Immature natural killer cell (primary cell): ENCODE results near the gene CYP20A1. TPM values are rescaled to one million over a fixed set of nuclear protein-coding genes. Genes with fewer than 3 reads are reported as not detected.
"Not testable (repeated sequence)": the region's sequence is repeated elsewhere in the genome, so short reads cannot be mapped to it uniquely, and the experiment has no call there.

Experiments used
- DNase-seq, 3 donors: peaks; one replicate each; pipeline ENCODE4 v3.0.0; 2022; ENCODE audit warnings: mixed read lengths in 1 of 3
- H3K27ac Mint-ChIP-seq, 6 donors: one replicate each; pipeline ENCODE4 v1.8.0; 2020; ENCODE audit warnings: mixed read lengths in 6 of 6, mild to moderate bottlenecking in 5 of 6, inconsistent platforms in 4 of 6, moderate library complexity in 3 of 6
- H3K27me3 Mint-ChIP-seq, 3 donors: one replicate each; pipeline ENCODE4 v1.8.0; 2020 to 2021; ENCODE audit warnings: low read depth in 3 of 3, mild to moderate bottlenecking in 3 of 3, mixed read lengths in 3 of 3, moderate library complexity in 3 of 3, inconsistent platforms in 1 of 3
- H3K36me3 Mint-ChIP-seq, 3 donors: one replicate each; pipeline ENCODE4 v1.8.0; 2020; ENCODE audit warnings: mixed read lengths in 3 of 3, inconsistent platforms in 2 of 3, mild to moderate bottlenecking in 2 of 3
- H3K4me1 Mint-ChIP-seq, 2 donors: one replicate each; pipeline ENCODE4 v1.8.0; 2020; ENCODE audit warnings: inconsistent platforms in 2 of 2, mild to moderate bottlenecking in 2 of 2, mixed read lengths in 2 of 2, moderate library complexity in 1 of 2
- H3K4me3 Mint-ChIP-seq, 5 donors: one replicate each; pipeline ENCODE4 v1.8.0; 2020; ENCODE audit warnings: mild to moderate bottlenecking in 5 of 5, mixed read lengths in 5 of 5, inconsistent platforms in 3 of 5, moderate library complexity in 3 of 5
- H3K9me3 Mint-ChIP-seq, 6 donors: one replicate each; pipeline ENCODE4 v1.8.0; 2020; ENCODE audit warnings: mild to moderate bottlenecking in 6 of 6, mixed read lengths in 6 of 6, inconsistent platforms in 4 of 6, moderate library complexity in 3 of 6
- polyA plus RNA-seq, 3 donors: library from polyadenylated mRNA; unstranded; fragments of 300-500 nt; fragmentation: Illumina TruSeq; gene quantifications; one replicate each; pipeline ENCODE4 v1.2.3, GENCODE V29; 2021

Gene CYP20A1
- polyA plus RNA-seq, 3 donors from 2014 or later: 20.1 to 25.6 (median 24.7) TPM

GRCh38 chr2:203240491-203240890, 1.7 kb downstream of the CYP20A1 start:
- H3K4me1 Mint-ChIP-seq: peaks cover 35 to 42% of the 10 kb centered on the region in 2 donors
- peak overlapping the region; percentile 97 to 100 (median 98) for H3K27ac Mint-ChIP-seq
- DNase-seq: no peak

GRCh38 chr2:203242518-203242917, 3.7 kb downstream of the CYP20A1 start:
- Mint-ChIP-seq H3K9me3 (no peaks in the 10 kb centered on the region), H3K36me3 (peaks cover 9 to 19% (median 9%) of the 10 kb centered on the region in 3 donors), H3K27me3 (peaks cover 19 to 25% (median 22%) of the 10 kb centered on the region in 3 donors), H3K4me1 (peaks cover 35 to 48% of the 10 kb centered on the region in 2 donors), H3K27ac (peak overlapping the region; percentile 20 to 77 (median 41)), H3K4me3 (peak overlapping the region in 1 of 5 donors; percentile 35)
- DNase-seq: no peak

More at GRCh38 chr2:203240491-203240890, 1.7 kb downstream of the CYP20A1 start:
- Mint-ChIP-seq H3K4me3 (peak overlapping the region; percentile 94 to 99 (median 96)), H3K9me3 (no peaks in the 10 kb centered on the region), H3K27me3 (peaks cover 19 to 26% (median 21%) of the 10 kb centered on the region in 3 donors), H3K36me3 (peaks cover 4 to 15% (median 9%) of the 10 kb centered on the region in 3 donors)

- Mint-ChIP-seq H3K36me3 (peaks cover 14 to 22% (median 17%) of the 10 kb centered on the region in 3 donors), H3K4me1 (peaks cover 8 to 28% of the 10 kb centered on the region in 2 donors), H3K27me3 (peaks cover 0 to 3% (median 3%) of the 10 kb centered on the region in 3 donors), H3K27ac (peak overlapping the region in 1 of 6 donors; percentile 8), H3K9me3 (no peaks in the 10 kb centered on the region), H3K4me3 (no peak overlapping the region)
- no peak for DNase-seq
Measured at GRCh38 chr2:203246646-203247045, 7.8 kb downstream of the CYP20A1 start.

DNA sequence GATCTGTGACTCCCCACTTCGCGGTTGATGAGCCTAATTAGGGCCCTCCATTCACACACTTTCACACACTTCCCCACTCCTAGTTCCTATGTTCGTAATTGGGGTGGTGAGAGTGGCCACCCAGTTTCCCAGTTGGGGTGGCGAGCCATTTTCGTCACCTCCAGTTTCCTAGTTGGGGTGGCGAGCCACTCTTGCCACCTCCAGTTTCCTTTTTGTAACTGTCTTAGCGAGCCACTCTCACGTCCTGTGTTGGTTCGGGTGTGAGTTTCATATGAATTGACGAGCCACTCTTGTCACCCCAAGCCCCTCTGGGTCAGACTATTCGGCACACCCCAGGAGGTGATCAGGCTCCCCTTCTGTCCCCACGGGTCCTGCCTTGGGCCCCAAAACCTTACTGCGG, 14.0 kb downstream of the CYP20A1 start:
- Mint-ChIP-seq H3K36me3 (peaks cover 30 to 38% (median 34%) of the 10 kb centered on the region in 3 donors), H3K27ac (peak overlapping the region; percentile 12 to 80 (median 46))

GRCh38 chr2:203253422-203254095, 14.7 kb downstream of the CYP20A1 start:
- H3K27me3 Mint-ChIP-seq, DNase-seq, H3K4me3 Mint-ChIP-seq, H3K9me3 Mint-ChIP-seq: not testable (repeated sequence)
- peaks cover 3 to 26% of the 10 kb centered on the region in 2 donors for H3K4me1 Mint-ChIP-seq
- H3K36me3 Mint-ChIP-seq: peaks cover 33 to 41% (median 36%) of the 10 kb centered on the region in 3 donors
- H3K27ac Mint-ChIP-seq: peak overlapping the region in 5 of 6 donors; percentile 4 to 62 (median 29)

More for the DNA sequence above, 14.0 kb downstream of the CYP20A1 start:
- peaks cover 3 to 22% of the 10 kb centered on the region in 2 donors for H3K4me1 Mint-ChIP-seq
- H3K9me3 Mint-ChIP-seq: no peaks in the 10 kb centered on the region
- peaks cover 0 to 1% (median 0%) of the 10 kb centered on the region in 3 donors for H3K27me3 Mint-ChIP-seq
- DNase-seq: peak; percentile 27 to 41 (median 35)
- peak overlapping the region in 1 of 5 donors; percentile 50 for H3K4me3 Mint-ChIP-seq

- no peak for DNase-seq
- Mint-ChIP-seq H3K36me3 (peaks cover 14 to 27% (median 19%) of the 10 kb centered on the region in 3 donors), H3K27ac (no peak overlapping the region), H3K4me3 (no peak overlapping the region), H3K9me3 (no peaks in the 10 kb centered on the region), H3K27me3 (no peaks in the 10 kb centered on the region), H3K4me1 (peaks cover 4 to 18% of the 10 kb centered on the region in 2 donors)
Measured at GRCh38 chr2:203261326-203262159, 22.7 kb downstream of the CYP20A1 start.

DNA sequence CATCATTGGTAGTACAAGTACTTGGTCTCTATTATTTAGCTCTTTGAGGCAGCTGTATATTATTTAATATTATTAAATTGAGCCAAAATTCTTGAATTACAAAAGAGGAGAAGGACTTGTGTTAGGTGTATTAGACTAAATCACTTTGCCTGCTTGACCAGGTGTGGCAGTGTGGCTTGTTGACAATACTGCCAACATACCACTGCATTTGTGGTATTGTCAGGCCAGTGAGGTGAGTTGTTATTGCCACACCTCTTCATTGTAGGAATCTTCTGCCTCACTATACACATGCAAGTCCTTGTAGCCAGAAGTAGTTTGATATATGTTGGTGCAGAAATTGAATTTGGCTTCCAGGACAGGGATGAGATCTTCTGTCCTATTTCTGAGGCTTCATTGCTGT, 40.5 kb downstream of the CYP20A1 start:
- H3K4me1 Mint-ChIP-seq: peaks cover 7 to 10% of the 10 kb centered on the region in 2 donors
- DNase-seq: no peak
- peaks cover 8 to 44% (median 15%) of the 10 kb centered on the region in 3 donors for H3K36me3 Mint-ChIP-seq
- peaks cover 0 to 2% (median 0%) of the 10 kb centered on the region in 3 donors for H3K27me3 Mint-ChIP-seq
- no peak overlapping the region for H3K27ac Mint-ChIP-seq
- no peak overlapping the region for H3K4me3 Mint-ChIP-seq
- H3K9me3 Mint-ChIP-seq: no peaks in the 10 kb centered on the region

- Mint-ChIP-seq H3K4me1 (peaks cover 7 to 10% of the 10 kb centered on the region in 2 donors), H3K4me3 (no peak overlapping the region), H3K27me3 (peaks cover 0 to 2% (median 0%) of the 10 kb centered on the region in 3 donors), H3K36me3 (peaks cover 10 to 53% (median 17%) of the 10 kb centered on the region in 3 donors), H3K9me3 (no peaks in the 10 kb centered on the region), H3K27ac (no peak overlapping the region)
- DNase-seq: no peak
Measured at GRCh38 chr2:203280428-203281064, 41.7 kb downstream of the CYP20A1 start.

- Mint-ChIP-seq H3K27me3 (peaks cover 0 to 2% (median 0%) of the 10 kb centered on the region in 3 donors), H3K4me1 (peaks cover 7 to 10% of the 10 kb centered on the region in 2 donors), H3K27ac (no peak overlapping the region), H3K36me3 (peaks cover 6 to 54% (median 17%) of the 10 kb centered on the region in 3 donors), H3K4me3 (no peak overlapping the region), H3K9me3 (no peaks in the 10 kb centered on the region)
- DNase-seq: no peak
Measured at GRCh38 chr2:203282101-203282500, 43.3 kb downstream of the CYP20A1 start.

DNA sequence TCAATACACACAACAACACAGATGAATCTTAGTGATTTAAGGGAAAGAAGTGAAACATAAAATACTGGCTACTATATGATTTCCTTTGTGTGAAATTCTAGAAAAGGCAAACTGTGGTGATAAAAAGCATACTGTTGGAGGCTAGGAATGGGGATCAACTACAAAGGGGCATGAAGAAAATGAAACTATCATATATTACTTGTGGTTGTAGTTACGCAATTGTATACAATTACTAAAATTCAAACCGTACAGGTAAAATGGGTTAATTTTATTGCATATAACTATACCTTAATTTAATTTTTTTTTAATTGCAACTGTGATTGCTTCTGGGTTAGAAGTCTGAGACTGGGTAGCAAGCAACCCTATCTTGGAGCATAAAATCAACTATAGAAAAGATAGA, 47.7 kb downstream of the CYP20A1 start:
- Mint-ChIP-seq H3K36me3 (peaks cover 9 to 36% (median 11%) of the 10 kb centered on the region in 3 donors), H3K4me1 (peaks cover 7 to 10% of the 10 kb centered on the region in 2 donors)

GRCh38 chr2:203301667-203302066, 62.8 kb downstream of the CYP20A1 start:
- no peaks in the 10 kb centered on the region for H3K9me3 Mint-ChIP-seq
- H3K4me3 Mint-ChIP-seq: no peak overlapping the region
- no peak overlapping the region for H3K27ac Mint-ChIP-seq
- peaks cover 1 to 8% (median 7%) of the 10 kb centered on the region in 3 donors for H3K36me3 Mint-ChIP-seq
- no peak for DNase-seq
- H3K27me3 Mint-ChIP-seq: peaks cover 0 to 2% (median 0%) of the 10 kb centered on the region in 3 donors
- H3K4me1 Mint-ChIP-seq: no peaks in the 10 kb centered on the region

More for the DNA sequence above, 47.7 kb downstream of the CYP20A1 start:
- Mint-ChIP-seq H3K4me3 (no peak overlapping the region), H3K27me3 (peaks cover 0 to 2% (median 0%) of the 10 kb centered on the region in 3 donors), H3K9me3 (no peaks in the 10 kb centered on the region), H3K27ac (no peak overlapping the region)
- no peak for DNase-seq

DNA sequence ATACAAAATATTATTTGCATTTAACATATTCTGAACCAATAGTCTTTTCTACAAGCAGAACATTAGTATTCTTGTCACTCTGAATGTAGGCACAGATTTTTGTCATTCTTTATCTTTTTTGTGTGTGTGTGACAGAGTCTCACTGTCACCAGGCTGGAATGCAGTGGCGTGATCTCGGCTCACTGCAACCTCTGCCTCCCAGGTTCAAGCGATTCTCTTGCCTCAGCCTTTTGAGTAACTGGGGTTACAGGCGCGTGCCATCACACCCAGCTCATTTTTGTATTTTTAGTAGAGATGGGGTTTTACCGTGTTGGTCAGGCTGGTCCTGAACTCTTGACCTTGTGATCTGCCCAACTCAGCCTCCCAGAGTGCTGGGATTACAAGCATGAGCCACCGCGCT, 63.8 kb downstream of the CYP20A1 start:
- not testable (repeated sequence) for H3K4me3 Mint-ChIP-seq, DNase-seq, H3K27me3 Mint-ChIP-seq, H3K9me3 Mint-ChIP-seq, H3K4me1 Mint-ChIP-seq, H3K27ac Mint-ChIP-seq
- peaks cover under 1 to 13% (median 12%) of the 10 kb centered on the region in 3 donors for H3K36me3 Mint-ChIP-seq

- no peak for DNase-seq
- Mint-ChIP-seq H3K9me3 (no peaks in the 10 kb centered on the region), H3K4me3 (no peak overlapping the region), H3K27me3 (no peaks in the 10 kb centered on the region), H3K27ac (no peak overlapping the region), H3K36me3 (peaks cover 12 to 27% (median 18%) of the 10 kb centered on the region in 3 donors), H3K4me1 (peaks cover 3 to 9% of the 10 kb centered on the region in 2 donors)
Measured at GRCh38 chr2:203310688-203311436, 72.0 kb downstream of the CYP20A1 start.
